HG03439 (cell line): ENCODE data around the gene SORCS3.

Experiments
- ATAC-seq: cut with Tn5 transposase; IDR thresholded peaks from one replicate; pipeline ENCODE4 v1.9.1; 2021; ENCODE audit warnings: mild to moderate bottlenecking, moderate library complexity; ENCODE audit not compliant: unreplicated experiment

SORCS3 gene

GRCh38 chr10:104641187-104641936, at the start of gene SORCS3:
Gene SORCS3 (plus strand): TSS chr10:104641290.
- ATAC-seq: no peak

GRCh38 chr10:104591441-104591840, 49.6 kb upstream of the SORCS3 start:
- ATAC-seq: no peak

- ATAC-seq: no peak
Measured at GRCh38 chr10:104601166-104601565, 39.9 kb upstream of the SORCS3 start.

- ATAC-seq: no peak
Measured at GRCh38 chr10:104608091-104608828, 32.8 kb upstream of the SORCS3 start.

- ATAC-seq: no peak
Measured at GRCh38 chr10:104612571-104613205, 28.4 kb upstream of the SORCS3 start.

GRCh38 chr10:104613406-104613805, 27.7 kb upstream of the SORCS3 start:
- ATAC-seq: no peak

- no peak for ATAC-seq
Measured at GRCh38 chr10:104614245-104614831, 26.8 kb upstream of the SORCS3 start.

GRCh38 chr10:104615136-104615535, 26.0 kb upstream of the SORCS3 start:
- ATAC-seq: no peak

GRCh38 chr10:104617831-104618230, 23.3 kb upstream of the SORCS3 start:
- ATAC-seq: no peak

GRCh38 chr10:104622175-104622574, 18.9 kb upstream of the SORCS3 start:
- ATAC-seq: no peak

- no peak for ATAC-seq
Measured at GRCh38 chr10:104622598-104623209, 18.4 kb upstream of the SORCS3 start.

- no peak for ATAC-seq
Measured at GRCh38 chr10:104630731-104631130, 10.4 kb upstream of the SORCS3 start.

GRCh38 chr10:104631946-104632345, 9.1 kb upstream of the SORCS3 start:
- ATAC-seq: no peak

GRCh38 chr10:104638861-104639589, 2.1 kb upstream of the SORCS3 start:
- ATAC-seq: no peak

- no peak for ATAC-seq
Measured at GRCh38 chr10:104639590-104640338, 1.3 kb upstream of the SORCS3 start.

- no peak for ATAC-seq
Measured at GRCh38 chr10:104640339-104641186, 527 bp upstream of the SORCS3 start.

- ATAC-seq: no peak
Measured at GRCh38 chr10:104641937-104642657, 1.0 kb downstream of the SORCS3 start.

GRCh38 chr10:104642658-104643302, 1.7 kb downstream of the SORCS3 start:
- no peak for ATAC-seq
